Testis (tissue), 2 donors: Measurements from ENCODE around the gene KLHL3.

Experiments
- POLR2A ChIP-seq: fragments of 450-650 bp; IDR thresholded peaks from one replicate; pipeline ENCODE4 v1.6.1; 2017; ENCODE audit warnings: antibody characterized with exemption, mild to moderate bottlenecking, moderate library complexity
- TF ChIP-seq, protein P1 (sequence below), 3 experiments: fragments of 450-650 bp in 2 of 3; fragments of 200-600 bp in 1 of 3; sonication (generic) in 1 of 3; IDR thresholded peaks; one replicate each; pipeline ENCODE4 v1.5.1; 2016 to 2019; ENCODE audit warnings: antibody characterized with exemption in 3 of 3, mild to moderate bottlenecking in 2 of 3, moderate library complexity in 1 of 3

- TF ChIP-seq, protein P1, sequence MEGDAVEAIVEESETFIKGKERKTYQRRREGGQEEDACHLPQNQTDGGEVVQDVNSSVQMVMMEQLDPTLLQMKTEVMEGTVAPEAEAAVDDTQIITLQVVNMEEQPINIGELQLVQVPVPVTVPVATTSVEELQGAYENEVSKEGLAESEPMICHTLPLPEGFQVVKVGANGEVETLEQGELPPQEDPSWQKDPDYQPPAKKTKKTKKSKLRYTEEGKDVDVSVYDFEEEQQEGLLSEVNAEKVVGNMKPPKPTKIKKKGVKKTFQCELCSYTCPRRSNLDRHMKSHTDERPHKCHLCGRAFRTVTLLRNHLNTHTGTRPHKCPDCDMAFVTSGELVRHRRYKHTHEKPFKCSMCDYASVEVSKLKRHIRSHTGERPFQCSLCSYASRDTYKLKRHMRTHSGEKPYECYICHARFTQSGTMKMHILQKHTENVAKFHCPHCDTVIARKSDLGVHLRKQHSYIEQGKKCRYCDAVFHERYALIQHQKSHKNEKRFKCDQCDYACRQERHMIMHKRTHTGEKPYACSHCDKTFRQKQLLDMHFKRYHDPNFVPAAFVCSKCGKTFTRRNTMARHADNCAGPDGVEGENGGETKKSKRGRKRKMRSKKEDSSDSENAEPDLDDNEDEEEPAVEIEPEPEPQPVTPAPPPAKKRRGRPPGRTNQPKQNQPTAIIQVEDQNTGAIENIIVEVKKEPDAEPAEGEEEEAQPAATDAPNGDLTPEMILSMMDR (IDR thresholded peaks at IDR 0.05), result no peak
- no peak for TF ChIP-seq POLR2A
Observed at GRCh38 chr5:137695651-137696428, 40.0 kb downstream of the KLHL3 start.
